SK-N-SH treated with all-trans-retinoic acid at 6 μM for 48 hours (cell line): ENCODE measurements around the gene SLC35E3.

Source experiments
- ARNTL ChIP-seq: fragments of 450-650 bp; formaldehyde crosslinking; IDR thresholded peaks from 2 replicates; pipeline ENCODE4 v1.5.0; 2020; ENCODE audit warnings: low read depth, mild to moderate bottlenecking, moderate library complexity, borderline replicate concordance
- BACH2 ChIP-seq: fragments of 250-450 bp; sonication (Bioruptor Pico); IDR thresholded peaks from 2 replicates; pipeline ENCODE4 v1.9.0; 2021; ENCODE audit warnings: mild to moderate bottlenecking, borderline replicate concordance
- TOX ChIP-seq: fragments of 250-450 bp; sonication (Bioruptor Pico); IDR thresholded peaks from 2 replicates; pipeline ENCODE4 v1.8.0; 2021; ENCODE audit warnings: mild to moderate bottlenecking, moderate library complexity, borderline replicate concordance
- ZFP3 ChIP-seq: fragments of 250-450 bp; sonication (Bioruptor Pico); IDR thresholded peaks from 2 replicates; pipeline ENCODE4 v1.5.0; 2020; ENCODE audit warnings: mild to moderate bottlenecking, moderate library complexity
- TF ChIP-seq, protein P1 (sequence below): fragments of 250-450 bp; sonication (Bioruptor Pico); IDR thresholded peaks from 2 replicates; pipeline ENCODE4 v1.8.0; 2020; ENCODE audit warnings: mild to moderate bottlenecking, moderate library complexity, borderline replicate concordance
- TF ChIP-seq, protein P2 (sequence below): fragments of 250-450 bp; sonication (Bioruptor Pico); IDR thresholded peaks from 2 replicates; pipeline ENCODE4 v1.5.0; 2020; ENCODE audit warnings: mild to moderate bottlenecking, moderate library complexity

DNA sequence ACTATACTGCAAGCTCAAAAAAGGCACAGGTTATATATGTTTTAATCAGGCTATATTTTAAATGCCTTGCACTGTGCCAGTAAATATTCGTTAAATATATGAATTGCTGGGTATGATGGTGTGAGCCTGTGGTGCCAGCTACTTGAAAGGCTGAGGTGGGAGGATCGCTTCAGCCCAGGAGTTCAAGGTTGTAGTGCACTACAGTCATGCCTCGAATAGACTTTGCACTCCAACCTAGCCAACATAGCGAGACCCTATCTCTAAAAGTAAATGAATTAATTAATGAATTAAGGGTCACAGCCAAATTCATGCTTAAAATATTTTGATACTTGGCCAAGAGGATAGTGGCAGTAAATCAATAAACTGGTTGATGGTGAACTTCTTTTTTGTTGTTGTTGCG is 39.8 kb downstream of the SLC35E3 start:
- TF ChIP-seq TOX (CRISPR knock-in tag) (no peak), BACH2 (CRISPR knock-in tag) (no peak), ZFP3 (CRISPR knock-in tag) (no peak), ARNTL (CRISPR knock-in tag) (no peak)
- TF ChIP-seq, protein P1, sequence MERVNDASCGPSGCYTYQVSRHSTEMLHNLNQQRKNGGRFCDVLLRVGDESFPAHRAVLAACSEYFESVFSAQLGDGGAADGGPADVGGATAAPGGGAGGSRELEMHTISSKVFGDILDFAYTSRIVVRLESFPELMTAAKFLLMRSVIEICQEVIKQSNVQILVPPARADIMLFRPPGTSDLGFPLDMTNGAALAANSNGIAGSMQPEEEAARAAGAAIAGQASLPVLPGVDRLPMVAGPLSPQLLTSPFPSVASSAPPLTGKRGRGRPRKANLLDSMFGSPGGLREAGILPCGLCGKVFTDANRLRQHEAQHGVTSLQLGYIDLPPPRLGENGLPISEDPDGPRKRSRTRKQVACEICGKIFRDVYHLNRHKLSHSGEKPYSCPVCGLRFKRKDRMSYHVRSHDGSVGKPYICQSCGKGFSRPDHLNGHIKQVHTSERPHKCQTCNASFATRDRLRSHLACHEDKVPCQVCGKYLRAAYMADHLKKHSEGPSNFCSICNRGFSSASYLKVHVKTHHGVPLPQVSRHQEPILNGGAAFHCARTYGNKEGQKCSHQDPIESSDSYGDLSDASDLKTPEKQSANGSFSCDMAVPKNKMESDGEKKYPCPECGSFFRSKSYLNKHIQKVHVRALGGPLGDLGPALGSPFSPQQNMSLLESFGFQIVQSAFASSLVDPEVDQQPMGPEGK (CRISPR knock-in tag) = no peak
- TF ChIP-seq, protein P2, sequence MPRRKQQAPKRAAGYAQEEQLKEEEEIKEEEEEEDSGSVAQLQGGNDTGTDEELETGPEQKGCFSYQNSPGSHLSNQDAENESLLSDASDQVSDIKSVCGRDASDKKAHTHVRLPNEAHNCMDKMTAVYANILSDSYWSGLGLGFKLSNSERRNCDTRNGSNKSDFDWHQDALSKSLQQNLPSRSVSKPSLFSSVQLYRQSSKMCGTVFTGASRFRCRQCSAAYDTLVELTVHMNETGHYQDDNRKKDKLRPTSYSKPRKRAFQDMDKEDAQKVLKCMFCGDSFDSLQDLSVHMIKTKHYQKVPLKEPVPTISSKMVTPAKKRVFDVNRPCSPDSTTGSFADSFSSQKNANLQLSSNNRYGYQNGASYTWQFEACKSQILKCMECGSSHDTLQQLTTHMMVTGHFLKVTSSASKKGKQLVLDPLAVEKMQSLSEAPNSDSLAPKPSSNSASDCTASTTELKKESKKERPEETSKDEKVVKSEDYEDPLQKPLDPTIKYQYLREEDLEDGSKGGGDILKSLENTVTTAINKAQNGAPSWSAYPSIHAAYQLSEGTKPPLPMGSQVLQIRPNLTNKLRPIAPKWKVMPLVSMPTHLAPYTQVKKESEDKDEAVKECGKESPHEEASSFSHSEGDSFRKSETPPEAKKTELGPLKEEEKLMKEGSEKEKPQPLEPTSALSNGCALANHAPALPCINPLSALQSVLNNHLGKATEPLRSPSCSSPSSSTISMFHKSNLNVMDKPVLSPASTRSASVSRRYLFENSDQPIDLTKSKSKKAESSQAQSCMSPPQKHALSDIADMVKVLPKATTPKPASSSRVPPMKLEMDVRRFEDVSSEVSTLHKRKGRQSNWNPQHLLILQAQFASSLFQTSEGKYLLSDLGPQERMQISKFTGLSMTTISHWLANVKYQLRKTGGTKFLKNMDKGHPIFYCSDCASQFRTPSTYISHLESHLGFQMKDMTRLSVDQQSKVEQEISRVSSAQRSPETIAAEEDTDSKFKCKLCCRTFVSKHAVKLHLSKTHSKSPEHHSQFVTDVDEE (CRISPR knock-in tag) = no peak
